Activated naive CD4-positive, alpha-beta T cell treated with anti-CD3 and anti-CD28 coated beads, Interleukin-2, amount 10 ng/mL, durations not matched to agents 7 days and 5 days (primary cell): ENCODE results near the gene PFKFB4.

ENCODE experiments used
- CTCF ChIA-PET: fragments of 350-600 bp; sonication (Branson Sonifier 250); formaldehyde crosslinking; loops from one replicate; lab custom pipeline; 2021; ENCODE audit warnings: antibody characterized with exemption; lab: Charles Lee
- DNase-seq: peaks from one replicate; pipeline ENCODE4 v3.0.0-alpha.2; 2020
- H3K27ac Mint-ChIP-seq: one replicate; pipeline ENCODE4 v1.8.0; 2021; ENCODE audit warnings: mild to moderate bottlenecking, moderate library complexity, mixed read lengths
- H3K27me3 Mint-ChIP-seq: one replicate; pipeline ENCODE4 v1.8.0; 2021; ENCODE audit warnings: mild to moderate bottlenecking, mixed read lengths
- H3K36me3 Mint-ChIP-seq: one replicate; pipeline ENCODE4 v1.8.0; 2021; ENCODE audit warnings: mixed read lengths
- H3K4me1 Mint-ChIP-seq: one replicate; pipeline ENCODE4 v1.8.0; 2021; ENCODE audit warnings: mixed read lengths
- H3K4me3 Mint-ChIP-seq: one replicate; pipeline ENCODE4 v1.8.0; 2021; ENCODE audit warnings: mild to moderate bottlenecking, moderate library complexity, mixed read lengths
- H3K9me3 Mint-ChIP-seq: one replicate; pipeline ENCODE4 v1.8.0; 2021; ENCODE audit warnings: mixed read lengths

PFKFB4 gene

GRCh38 chr3:48521635-48522034 lies 35.0 kb downstream of the PFKFB4 start:
- CTCF ChIA-PET, result interaction anchor here (1.2 kb wide), 1 partner anchor 85 kb away, joined by 3 read pairs; no protein-coding TSS in a partner anchor
- peaks cover 49% of the 10 kb centered on the region for H3K4me1 Mint-ChIP-seq
- DNase-seq, result no peak
- H3K9me3 Mint-ChIP-seq, result no peaks in the 10 kb centered on the region
- H3K4me3 Mint-ChIP-seq, result no peak overlapping the region
- H3K27ac Mint-ChIP-seq, result no peak overlapping the region
- peaks cover 2% of the 10 kb centered on the region for H3K27me3 Mint-ChIP-seq
- H3K36me3 Mint-ChIP-seq, result peaks cover 35% of the 10 kb centered on the region

DNA sequence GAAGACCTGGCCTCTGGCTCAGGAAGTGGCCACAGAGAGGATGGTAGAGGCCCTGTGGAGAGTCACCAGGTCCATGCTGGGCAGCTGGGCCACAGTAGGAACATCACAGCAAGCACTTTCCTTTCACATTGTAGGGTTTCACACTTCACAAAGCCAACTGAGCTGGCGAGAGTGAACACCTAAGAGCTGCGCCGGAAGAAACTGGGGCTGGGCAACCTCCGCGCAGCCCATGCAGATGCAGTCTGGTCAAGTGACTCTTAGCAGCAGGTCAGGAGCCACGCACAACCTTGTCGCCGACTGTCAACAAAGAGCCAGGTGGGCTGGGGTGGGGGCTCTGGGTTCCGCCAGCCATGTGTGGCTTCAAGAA lies 37.3 kb downstream of the PFKFB4 start:
- peak overlapping the region; percentile 77 for H3K27ac Mint-ChIP-seq
- peaks cover 68% of the 10 kb centered on the region for H3K4me1 Mint-ChIP-seq
- no peak overlapping the region for H3K4me3 Mint-ChIP-seq
- no peak for DNase-seq
- H3K36me3 Mint-ChIP-seq, result peaks cover 25% of the 10 kb centered on the region
- peaks cover 4% of the 10 kb centered on the region for H3K27me3 Mint-ChIP-seq
- H3K9me3 Mint-ChIP-seq, result no peaks in the 10 kb centered on the region
- CTCF ChIA-PET, result interaction anchor here (1.0 to 1.7 kb wide), 2 partner anchors 21 to 83 kb away, joined by 3 to 6 read pairs; no protein-coding TSS in a partner anchor

- CTCF ChIA-PET, result interaction anchor here (1.0 to 1.7 kb wide), 2 partner anchors 22 to 83 kb away, joined by 3 to 6 read pairs; no protein-coding TSS in a partner anchor
- H3K4me1 Mint-ChIP-seq, result peaks cover 73% of the 10 kb centered on the region
- DNase-seq, result peak; percentile 50
These were observed 37.8 kb downstream of the PFKFB4 start for GRCh38 chr3:48518638-48519276.

GRCh38 chr3:48518069-48518468 lies 38.5 kb downstream of the PFKFB4 start:
- Mint-ChIP-seq H3K27me3 (peaks cover 4% of the 10 kb centered on the region), H3K4me1 (peaks cover 78% of the 10 kb centered on the region), H3K36me3 (peaks cover 23% of the 10 kb centered on the region), H3K9me3 (no peaks in the 10 kb centered on the region), H3K4me3 (no peak overlapping the region), H3K27ac (peak overlapping the region; percentile 5)
- CTCF ChIA-PET, result interaction anchor here (1.7 kb wide), 1 partner anchor 82 kb away, joined by 6 read pairs; no protein-coding TSS in a partner anchor
- DNase-seq, result no peak

More at GRCh38 chr3:48518638-48519276, 37.8 kb downstream of the PFKFB4 start:
- peaks cover 25% of the 10 kb centered on the region for H3K36me3 Mint-ChIP-seq
- peak overlapping the region; percentile 77 for H3K27ac Mint-ChIP-seq
- H3K27me3 Mint-ChIP-seq, result peaks cover 4% of the 10 kb centered on the region
- no peaks in the 10 kb centered on the region for H3K9me3 Mint-ChIP-seq
- H3K4me3 Mint-ChIP-seq, result no peak overlapping the region

GRCh38 chr3:48516571-48516970 lies 40.0 kb downstream of the PFKFB4 start:
- DNase-seq, result peak; percentile 60
- peaks cover 18% of the 10 kb centered on the region for H3K36me3 Mint-ChIP-seq
- peaks cover 4% of the 10 kb centered on the region for H3K27me3 Mint-ChIP-seq
- no peaks in the 10 kb centered on the region for H3K9me3 Mint-ChIP-seq
- H3K4me3 Mint-ChIP-seq, result peak overlapping the region; percentile 24
- H3K27ac Mint-ChIP-seq, result peak overlapping the region; percentile 49
- H3K4me1 Mint-ChIP-seq, result peaks cover 84% of the 10 kb centered on the region
- CTCF ChIA-PET, result interaction anchor here (1.1 to 1.5 kb wide), 2 partner anchors 9 to 81 kb away, joined by 3 to 7 read pairs; no protein-coding TSS in a partner anchor

DNA sequence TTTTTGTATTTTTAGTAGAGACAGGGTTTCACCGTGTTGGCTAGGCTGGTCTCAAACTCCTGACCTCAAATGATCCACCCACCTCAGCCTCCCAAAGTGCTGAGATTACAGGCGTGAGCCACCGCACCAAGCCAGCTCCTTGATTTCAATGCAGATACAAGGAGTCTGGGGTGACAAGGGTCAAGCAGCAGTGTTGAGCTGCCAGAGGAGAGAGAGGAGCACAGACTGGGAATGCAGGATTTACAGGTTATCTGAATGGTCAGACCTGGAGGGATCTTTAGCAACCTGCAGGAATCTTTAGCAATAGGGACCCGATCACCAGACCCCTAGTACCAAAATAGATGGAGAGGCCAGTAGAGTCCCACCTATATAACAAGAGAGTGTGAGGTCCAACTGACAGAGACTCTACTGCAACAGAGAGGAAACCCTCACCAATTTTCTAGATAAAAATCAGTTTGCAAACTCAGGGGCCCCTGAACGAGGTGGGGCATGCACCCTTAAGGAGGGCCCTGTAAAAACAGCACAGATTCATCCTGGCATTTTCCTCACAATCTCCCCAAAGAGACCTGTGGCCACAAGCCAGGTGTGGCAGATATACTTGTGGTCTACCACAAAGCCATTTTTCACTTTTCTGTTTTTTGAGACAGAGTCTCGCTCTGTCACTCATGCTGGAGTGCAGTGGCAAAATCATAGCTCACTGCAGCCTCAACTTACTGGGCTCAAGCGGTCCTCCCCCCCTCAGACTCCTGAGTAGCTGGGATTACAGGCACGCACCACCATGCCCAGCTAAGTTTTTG lies 42.0 kb downstream of the PFKFB4 start:
- Mint-ChIP-seq H3K4me1 (peaks cover 80% of the 10 kb centered on the region), H3K27me3 (peaks cover 20% of the 10 kb centered on the region), H3K9me3 (no peaks in the 10 kb centered on the region), H3K36me3 (peaks cover 16% of the 10 kb centered on the region), H3K4me3 (peak overlapping the region; percentile 40), H3K27ac (peak overlapping the region; percentile 85)
- CTCF ChIA-PET, result interaction anchor here (0.7 to 1.4 kb wide), 3 partner anchors 44 to 79 kb away, joined by 3 to 6 read pairs (median 5); no protein-coding TSS in a partner anchor
- peak; percentile 71 for DNase-seq

DNA sequence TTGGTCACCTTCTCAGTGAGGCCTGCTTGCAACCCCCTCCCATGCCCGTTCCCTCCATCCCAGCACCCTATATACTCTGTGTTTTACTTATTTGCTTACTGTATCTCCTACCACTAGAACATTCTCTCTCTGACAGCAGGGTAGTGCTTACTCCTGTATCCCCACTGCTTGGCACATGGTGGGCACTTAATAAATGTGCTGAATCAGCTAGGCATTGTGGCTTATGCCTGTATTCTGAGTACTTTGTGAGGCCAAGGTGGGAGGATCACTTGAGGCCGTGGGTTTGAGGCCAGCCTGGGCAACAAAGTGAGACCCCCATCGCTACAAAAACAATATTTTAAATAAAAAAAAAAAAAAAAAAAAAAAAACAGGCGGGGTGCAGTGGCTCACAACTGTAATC lies 45.1 kb downstream of the PFKFB4 start:
- Mint-ChIP-seq H3K4me3 (no peak overlapping the region), H3K4me1 (peaks cover 68% of the 10 kb centered on the region), H3K36me3 (peaks cover 4% of the 10 kb centered on the region), H3K9me3 (no peaks in the 10 kb centered on the region), H3K27ac (no peak overlapping the region), H3K27me3 (peaks cover 33% of the 10 kb centered on the region)
- CTCF ChIA-PET, result interaction anchor here (0.6 to 9.0 kb wide), 4 partner anchors 18 to 75 kb away, joined by 3 to 74 read pairs (median 8); no protein-coding TSS in a partner anchor
- no peak for DNase-seq

DNA sequence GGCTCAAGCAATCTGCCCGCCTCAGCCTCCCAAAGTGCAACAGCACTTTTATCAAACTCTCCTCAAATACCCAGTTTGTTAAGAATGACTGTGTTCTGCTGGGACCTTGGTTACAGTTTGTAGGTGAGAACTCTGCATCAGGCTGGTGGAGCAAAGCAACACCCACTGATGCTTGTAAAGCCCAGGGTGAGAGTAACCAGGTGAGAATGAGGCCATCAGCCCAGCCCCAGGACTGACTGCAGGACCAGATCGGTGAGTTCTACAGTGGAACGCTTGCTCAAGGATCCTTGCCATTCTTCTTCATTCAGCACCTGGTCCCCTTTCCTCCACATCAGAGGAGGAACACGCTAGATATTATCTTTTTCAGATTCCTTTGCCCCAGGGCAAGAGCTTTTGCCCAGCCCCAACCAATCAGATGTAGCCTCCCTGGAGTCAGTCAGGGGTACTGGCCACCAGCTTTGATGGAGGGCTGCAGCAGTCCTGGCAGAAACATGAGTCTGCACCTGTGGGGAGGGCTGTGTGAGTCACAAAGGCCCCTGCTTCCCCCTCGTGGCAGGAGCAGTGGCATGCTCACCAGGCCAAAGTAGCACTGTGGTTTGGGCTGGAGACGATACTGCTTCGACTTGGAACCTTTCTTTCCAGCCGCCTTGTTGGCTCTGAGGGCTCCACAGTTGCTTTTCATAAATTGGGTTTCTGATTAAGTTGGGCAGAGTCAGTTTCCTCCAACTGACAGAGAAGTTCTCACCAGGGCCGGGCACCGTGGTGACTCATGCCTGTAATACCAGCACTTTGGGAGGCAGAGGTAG lies 49.1 kb downstream of the PFKFB4 start:
- peaks cover 5% of the 10 kb centered on the region for H3K36me3 Mint-ChIP-seq
- H3K27ac Mint-ChIP-seq, result peak overlapping the region; percentile 87
- H3K27me3 Mint-ChIP-seq, result peaks cover 32% of the 10 kb centered on the region
- no peaks in the 10 kb centered on the region for H3K9me3 Mint-ChIP-seq
- peak; percentile 86 for DNase-seq
- CTCF ChIA-PET, result interaction anchor here (0.6 to 9.0 kb wide), 18 partner anchors 10 to 309 kb away, joined by 3 to 74 read pairs (median 6); partner anchors contain the start of gene CCDC51
- peaks cover 64% of the 10 kb centered on the region for H3K4me1 Mint-ChIP-seq
- H3K4me3 Mint-ChIP-seq, result no peak overlapping the region

- Mint-ChIP-seq H3K9me3 (no peaks in the 10 kb centered on the region), H3K27me3 (peaks cover 28% of the 10 kb centered on the region), H3K4me1 (peaks cover 67% of the 10 kb centered on the region), H3K4me3 (no peak overlapping the region), H3K27ac (no peak overlapping the region), H3K36me3 (peaks cover 11% of the 10 kb centered on the region)
- no peak for DNase-seq
- CTCF ChIA-PET, result interaction anchor here (1.0 to 9.0 kb wide), 7 partner anchors 33 to 105 kb away, joined by 4 to 74 read pairs (median 25); a partner anchor contains a TSS
These were observed 50.6 kb downstream of the PFKFB4 start for GRCh38 chr3:48505968-48506504.

DNA sequence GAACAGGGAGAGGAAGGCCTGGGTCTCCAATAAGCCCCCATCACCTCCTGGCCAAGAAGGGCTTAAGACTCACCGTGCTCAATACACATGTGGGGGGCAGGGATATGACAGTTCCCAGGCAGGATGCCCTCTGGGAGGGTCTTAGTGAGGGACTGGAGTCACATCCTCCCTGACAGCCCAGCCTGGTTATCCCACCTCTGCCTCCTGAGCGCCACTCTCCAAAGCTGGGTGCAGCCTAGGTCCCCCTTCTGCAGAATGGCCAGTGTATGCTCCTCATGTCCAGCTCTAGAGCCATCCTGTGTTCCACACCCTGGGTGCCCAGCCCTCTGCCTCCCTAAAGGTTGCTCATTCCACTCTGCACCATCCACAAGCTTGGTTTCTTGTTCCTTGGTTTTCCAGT lies 51.5 kb downstream of the PFKFB4 start:
- CTCF ChIA-PET, result interaction anchor here (1.0 to 9.0 kb wide), 3 partner anchors 47 to 104 kb away, joined by 4 to 74 read pairs (median 5); no protein-coding TSS in a partner anchor
- Mint-ChIP-seq H3K4me3 (peak overlapping the region; percentile 64), H3K4me1 (peaks cover 73% of the 10 kb centered on the region), H3K9me3 (no peaks in the 10 kb centered on the region), H3K36me3 (peaks cover 12% of the 10 kb centered on the region), H3K27ac (peak overlapping the region; percentile 64), H3K27me3 (peaks cover 19% of the 10 kb centered on the region)
- no peak for DNase-seq

GRCh38 chr3:48504051-48504946 lies 52.3 kb downstream of the PFKFB4 start, which contains the start of gene SHISA5:
TSS of gene SHISA5 (minus strand) at chr3:48504174. CDS start at chr3:48504094, 80 bp downstream.
- H3K4me1 Mint-ChIP-seq, result peaks cover 72% of the 10 kb centered on the region
- no peaks in the 10 kb centered on the region for H3K9me3 Mint-ChIP-seq
- H3K36me3 Mint-ChIP-seq, result peaks cover 18% of the 10 kb centered on the region
- peaks cover 13% of the 10 kb centered on the region for H3K27me3 Mint-ChIP-seq
- H3K4me3 Mint-ChIP-seq, result peak within 1 kb of the TSS; percentile 79
- CTCF ChIA-PET, result interaction anchor here (0.8 to 9.0 kb wide), 3 partner anchors 31 to 103 kb away, joined by 3 to 74 read pairs (median 5); no protein-coding TSS in a partner anchor
- H3K27ac Mint-ChIP-seq, result peak within 1 kb of the TSS; percentile 60
- peak; percentile 78 for DNase-seq

DNA sequence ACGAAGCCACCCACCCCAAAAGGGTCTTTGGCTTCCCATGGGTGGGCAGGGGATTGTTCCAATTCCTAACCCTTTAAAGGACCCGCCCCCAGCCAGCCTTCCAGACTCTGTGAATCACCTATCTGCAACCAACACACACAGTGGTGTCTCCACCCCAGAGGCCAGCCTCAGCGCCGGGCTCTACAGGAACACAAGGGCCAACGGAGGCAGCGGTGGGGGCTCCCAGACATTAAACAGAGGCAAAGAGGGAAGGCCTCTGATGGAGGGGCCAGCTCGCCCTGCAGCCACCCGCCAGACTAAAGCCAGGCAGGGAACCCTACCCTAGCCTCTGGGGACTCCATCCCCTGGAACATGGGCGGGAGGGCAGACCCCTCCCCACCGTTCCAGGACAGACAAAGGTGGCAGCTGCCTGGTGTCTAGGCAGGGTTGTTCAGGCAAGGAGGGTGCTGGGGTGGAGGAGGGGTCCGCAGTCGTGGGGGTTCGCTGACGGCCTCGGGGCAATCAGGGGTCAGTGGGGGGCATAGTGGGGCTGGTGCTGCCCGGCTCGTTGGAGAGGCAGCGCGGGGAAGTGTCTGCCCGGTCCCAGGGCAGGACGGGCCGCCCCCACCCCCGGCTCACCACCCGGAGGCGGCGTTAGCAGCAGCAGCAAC lies 53.1 kb downstream of the PFKFB4 start:
- peak overlapping the region; percentile 79 for H3K4me3 Mint-ChIP-seq

More for the DNA sequence above, 53.1 kb downstream of the PFKFB4 start:
- Mint-ChIP-seq H3K4me1 (peaks cover 72% of the 10 kb centered on the region), H3K36me3 (peaks cover 20% of the 10 kb centered on the region), H3K9me3 (no peaks in the 10 kb centered on the region), H3K27ac (peak overlapping the region; percentile 60), H3K27me3 (peaks cover 11% of the 10 kb centered on the region)
- no peak for DNase-seq
- CTCF ChIA-PET, result interaction anchor here (9.0 kb wide), 1 partner anchor 67 kb away, joined by 74 read pairs; no protein-coding TSS in a partner anchor
